GM12878 (cell line): ENCODE measurements around the gene CFDP1. TPM values are rescaled to one million over a fixed set of nuclear protein-coding genes. Genes with fewer than 3 reads are reported as not detected.

Source experiments
- ATAC-seq: fragments of 200-7000 bp; cut with Tn5 transposase; 3 replicates; pipeline ENCODE4 v1.9.1; 2020; ENCODE audit warnings: mild to moderate bottlenecking, moderate library complexity
- BruUV-seq: library from RNA; stranded (reverse); fragments of 400-500 nt; replicated peaks from 2 replicates; lab custom pipeline; 2021; lab: Mats Ljungman, UMichigan
- CTCF ChIA-PET: fragments of 300-600 bp; sonication (Branson Sonifier 250); formaldehyde crosslinking; extraction: SDS; loops from one replicate; lab custom pipeline; 2021; ENCODE audit warnings: inconsistent platforms; lab: Yijun Ruan, JAX
- POLR2A ChIA-PET: fragments of 350-600 bp; formaldehyde crosslinking; extraction: SDS; loops from one replicate; lab custom pipeline; 2021; ENCODE audit warnings: inconsistent platforms; lab: Charles Lee
- RAD21 ChIA-PET: fragments of 300-600 bp; sonication (Branson Sonifier 250); formaldehyde crosslinking; loops from one replicate; lab custom pipeline; 2023; ENCODE audit warnings: antibody characterized with exemption; ENCODE audit not compliant: unreplicated experiment; lab: Charles Lee
- SMC1A ChIA-PET: fragments of 300-600 bp; sonication (Branson Sonifier 250); formaldehyde crosslinking; loops from one replicate; lab custom pipeline; 2023; ENCODE audit not compliant: unreplicated experiment, uncharacterized antibody; lab: Charles Lee
- DNase-seq: peaks from one replicate; pipeline ENCODE4 v3.0.0-alpha.2; 2011; ENCODE audit warnings: low read depth, low spot score
- FAIRE-seq: peaks from 3 replicates; lab custom pipeline; 2011; peaks lifted over from hg19 to GRCh38; lab: Jason Lieb, UNC
- H2AFZ ChIP-seq: 2 replicates; pipeline ENCODE4 v1.6.0; 2011; ENCODE audit warnings: low read depth, low read length, control low read depth; ENCODE audit not compliant: control insufficient read depth
- H3K27ac ChIP-seq: 2 replicates; pipeline ENCODE4 v1.5.1; 2011; ENCODE audit warnings: control low read depth; ENCODE audit not compliant: control insufficient read depth, insufficient read depth
- H3K27me3 ChIP-seq, 2 experiments: replicated peaks in 1 of 2; 2 replicates each; pipeline versions ENCODE4 v1.6.0 to v1.6.1; 2011; ENCODE audit warnings: low read length in 1 of 2; ENCODE audit not compliant: control insufficient read depth in 2 of 2, insufficient read depth in 2 of 2
- H3K36me3 ChIP-seq, 2 experiments: 2 replicates each; pipeline ENCODE4 v1.5.1; 2011; ENCODE audit warnings: low read length in 1 of 2; ENCODE audit not compliant: control insufficient read depth in 2 of 2, insufficient read depth in 2 of 2
- H3K4me1 ChIP-seq: 2 replicates; pipeline ENCODE4 v1.6.1; 2011; ENCODE audit warnings: mild to moderate bottlenecking, low read length, moderate library complexity, mixed read lengths; ENCODE audit not compliant: control insufficient read depth, insufficient read depth
- H3K4me2 ChIP-seq: 2 replicates; pipeline ENCODE4 v1.6.0; 2011; ENCODE audit warnings: control low read depth; ENCODE audit not compliant: control insufficient read depth, insufficient read depth
- H3K4me3 ChIP-seq: fragments of 200-600 bp; sonication (generic); 2 replicates; pipeline ENCODE4 v1.5.1; 2016
- H3K79me2 ChIP-seq: 2 replicates; pipeline ENCODE4 v1.6.0; 2011; ENCODE audit warnings: low read length; ENCODE audit not compliant: control insufficient read depth, insufficient read depth
- H3K9ac ChIP-seq: 2 replicates; pipeline ENCODE4 v1.8.0; 2011; ENCODE audit warnings: low read length, control low read depth, mixed read lengths; ENCODE audit not compliant: control insufficient read depth, insufficient read depth
- H3K9me3 ChIP-seq: replicated peaks from 3 replicates; pipeline ENCODE4 v1.5.1; 2011; ENCODE audit warnings: mild to moderate bottlenecking, low read length; ENCODE audit not compliant: control insufficient read depth, insufficient read depth
- H4K20me1 ChIP-seq: 2 replicates; pipeline ENCODE4 v1.6.0; 2011; ENCODE audit not compliant: control insufficient read depth, insufficient read depth
- BACH1 ChIP-seq: fragments of 450-650 bp; IDR thresholded peaks from 2 replicates; pipeline ENCODE4 v1.6.1; 2017; ENCODE audit warnings: mild to moderate bottlenecking, borderline replicate concordance
- CBX5 ChIP-seq: sonication (generic); IDR thresholded peaks from 2 replicates; pipeline ENCODE4 v1.6.1; 2016; ENCODE audit warnings: low read depth, moderate library complexity, mild to moderate bottlenecking, inconsistent platforms
- CHD1 ChIP-seq: IDR thresholded peaks from 2 replicates; pipeline ENCODE4 v1.6.1; 2012; ENCODE audit warnings: low read depth, low read length, improper control_type of control experiment
- FOS ChIP-seq: IDR thresholded peaks from 3 replicates; pipeline ENCODE4 v1.6.1; 2011; ENCODE audit warnings: borderline replicate concordance; ENCODE audit not compliant: insufficient read length; ENCODE audit errors: extremely low read depth
- GATAD2B ChIP-seq: fragments of 450-650 bp; conservative IDR thresholded peaks from 2 replicates; pipeline ENCODE4 v1.6.1; 2017; ENCODE audit warnings: low read depth, mild to moderate bottlenecking, moderate library complexity
- HDGF ChIP-seq: fragments of 450-650 bp; IDR thresholded peaks from 2 replicates; pipeline ENCODE4 v1.6.1; 2016; ENCODE audit warnings: antibody characterized with exemption
- IKZF2 ChIP-seq, 2 experiments: fragments of 450-650 bp; IDR thresholded peaks; 2 replicates each; pipeline ENCODE4 v1.6.1; 2017; ENCODE audit warnings: mild to moderate bottlenecking in 2 of 2, moderate library complexity in 2 of 2
- MXI1 ChIP-seq: fragments of 150-350 bp; IDR thresholded peaks from 2 replicates; pipeline ENCODE4 v1.6.1; 2011; ENCODE audit warnings: low read depth, mild to moderate bottlenecking, inconsistent platforms, low read length, improper control_type of control experiment
- POLR2A ChIP-seq: IDR thresholded peaks from 2 replicates; pipeline ENCODE4 v1.6.1; 2011; ENCODE audit warnings: low read depth, mild to moderate bottlenecking, low read length
- RBBP5 ChIP-seq: fragments of 200-600 bp; sonication (generic); conservative IDR thresholded peaks from 2 replicates; pipeline ENCODE4 v1.6.1; 2016
- RCOR1 ChIP-seq: conservative IDR thresholded peaks from 2 replicates; pipeline ENCODE4 v1.6.1; 2012; ENCODE audit warnings: low read depth, low read length, improper control_type of control experiment
- SREBF2 ChIP-seq: IDR thresholded peaks from 2 replicates; pipeline ENCODE4 v1.6.1; 2012; ENCODE audit warnings: mild to moderate bottlenecking, low read length
- STAT1 ChIP-seq: fragments of 450-650 bp; conservative IDR thresholded peaks from 2 replicates; pipeline ENCODE4 v1.6.1; 2014; ENCODE audit warnings: antibody characterized with exemption, mild to moderate bottlenecking
- ZNF217 ChIP-seq: fragments of 450-650 bp; IDR thresholded peaks from 2 replicates; pipeline ENCODE4 v1.6.1; 2017; ENCODE audit warnings: antibody characterized with exemption, mild to moderate bottlenecking
- ZNF274 ChIP-seq: IDR thresholded peaks from one replicate; pipeline ENCODE4 v1.8.0; 2011; ENCODE audit not compliant: insufficient read length, insufficient read depth
- ZNF384 ChIP-seq: IDR thresholded peaks from 2 replicates; pipeline ENCODE4 v1.6.1; 2012; ENCODE audit warnings: low read depth, mild to moderate bottlenecking, low read length, improper control_type of control experiment, borderline replicate concordance
- WGBS: methylation state at CpG from one replicate; pipeline ENCODE4 v1.1.6; 2016; ENCODE audit warnings: low lambda C conversion rate; ENCODE audit not compliant: insufficient replicate concordance, insufficient coverage; ENCODE audit errors: missing lambda C conversion rate; 5-methylcytosine and 5-hydroxymethylcytosine counted together
- in situ Hi-C: fragments of 300-500 bp; cut with MboI; formaldehyde crosslinking; loops from 9 replicates; pipeline ENCODE4 v1.14.3; 2018; ENCODE audit warnings: mixed read lengths
- intact Hi-C: fragments of 100-400 bp; cut with micrococcal nuclease; formaldehyde crosslinking; loops from one replicate; pipeline ENCODE4 v1.14.2; 2022; ENCODE audit not compliant: unreplicated experiment
- polyA plus RNA-seq, 11 experiments: library from polyadenylated mRNA; depleted of rRNA in 4 of 11; unstranded in 6 of 11; stranded (reverse) in 5 of 11; fragments of >200 nt; fragmentation: Nextera tagmentation in 4 of 11; fragmentation: Illumina TruSeq in 1 of 11; extraction: Ambion mirVana in 4 of 11; extraction: Trizol in 1 of 11; gene quantifications; 1 replicate in 1 of 11; 2 replicates in 10 of 11; pipeline versions ENCODE4 v1.2.1 to v1.2.3, GENCODE V29; 2011 to 2016; ENCODE audit warnings: inconsistent platforms in 2 of 11, missing spikeins in 2 of 11, low read depth in 1 of 11
- total RNA-seq, 4 experiments: library from RNA; depleted of rRNA in 3 of 4; stranded (reverse); fragments of >200 nt in 3 of 4; fragmentation: Illumina TruSeq in 1 of 4; extraction: Trizol in 1 of 4; gene quantifications; 2 replicates each; pipeline versions ENCODE4 v1.2.1 to v1.2.3, GENCODE V29; 2013 to 2021
- TF ChIP-seq, protein P1 (sequence below): IDR thresholded peaks from 2 replicates; pipeline ENCODE4 v1.6.1; 2012; ENCODE audit warnings: low read length, inconsistent platforms
- TF ChIP-seq, protein P2 (sequence below), 3 experiments: IDR thresholded peaks in 2 of 3; conservative IDR thresholded peaks in 1 of 3; 2 replicates each; pipeline ENCODE4 v1.5.1; 2011; ENCODE audit warnings: low read depth in 3 of 3, low read length in 3 of 3, mild to moderate bottlenecking in 3 of 3, control low read depth in 2 of 3, moderate library complexity in 2 of 3, inconsistent platforms in 1 of 3, mixed read lengths in 1 of 3; ENCODE audit not compliant: control insufficient read depth in 2 of 3, insufficient read depth in 1 of 3; ENCODE audit errors: extremely low read depth in 1 of 3

CFDP1 gene
- total and polyA plus RNA-seq, 10 of the 15 experiments (the other 5 are each of a cell fraction or from before 2014, with no cell fraction given) = 22.3 to 64.8 (median 36.7) TPM

DNA sequence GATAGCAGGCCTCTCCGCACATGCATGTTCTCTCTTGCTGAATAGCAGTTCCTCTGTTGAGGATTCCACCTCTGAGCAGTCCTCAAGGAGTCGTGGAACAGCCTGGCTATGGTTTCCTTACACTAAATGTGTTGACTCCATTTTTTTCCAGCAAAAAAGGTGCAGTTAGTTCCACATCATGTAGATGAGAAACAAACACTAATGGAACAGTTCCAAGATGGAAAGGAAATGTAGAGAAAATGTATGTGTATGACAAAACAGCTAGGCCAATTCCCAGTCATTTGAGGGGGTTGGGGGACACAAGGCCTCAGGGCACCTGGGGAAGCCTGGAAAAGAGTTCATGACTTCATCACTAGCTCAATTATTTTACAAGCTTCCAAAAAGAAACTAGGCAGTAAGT lies 90.0 kb downstream of the CFDP1 start:
- WGBS = 100% methylated on average over 2 of the region's 2 CpGs
- intact Hi-C loops (no loop called here), in situ Hi-C loops (no loop called here)
- Histone ChIP-seq H3K4me2 (no peak overlapping the region), H3K4me3 (no peak overlapping the region), H3K27ac (no peak overlapping the region), H2AFZ (no peak overlapping the region), H3K4me1 (no peaks in the 10 kb centered on the region), H3K79me2 (no peaks in the 10 kb centered on the region), H3K36me3 (no peaks in the 10 kb centered on the region), H3K9ac (no peak overlapping the region), H4K20me1 (no peaks in the 10 kb centered on the region), H3K27me3 (no peaks in the 10 kb centered on the region), H3K9me3 (no peaks in the 10 kb centered on the region)
- POLR2A ChIA-PET = no interaction called here
- DNase-seq (no peak), FAIRE-seq (no peak), ATAC-seq (no peak)
- SMC1A ChIA-PET = interaction anchor here (1.0 to 1.6 kb wide), 4 partner anchors 15 to 109 kb away, joined by 3 to 5 read pairs (median 3); no protein-coding TSS in a partner anchor
- RAD21 ChIA-PET = no interaction called here
- CTCF ChIA-PET = interaction anchor here (1.4 kb wide), 1 partner anchor 109 kb away, joined by 5 read pairs; no protein-coding TSS in a partner anchor
- TF ChIP-seq SREBF2 = no peak
- no peak for TF ChIP-seq HDGF
- TF ChIP-seq ZNF217 = no peak
- TF ChIP-seq RBBP5 = no peak
- no peak for TF ChIP-seq FOS
- no peak for TF ChIP-seq STAT1
- no peak for TF ChIP-seq CHD1
- no peak for TF ChIP-seq RCOR1
- TF ChIP-seq POLR2A = no peak
- TF ChIP-seq, protein P1, sequence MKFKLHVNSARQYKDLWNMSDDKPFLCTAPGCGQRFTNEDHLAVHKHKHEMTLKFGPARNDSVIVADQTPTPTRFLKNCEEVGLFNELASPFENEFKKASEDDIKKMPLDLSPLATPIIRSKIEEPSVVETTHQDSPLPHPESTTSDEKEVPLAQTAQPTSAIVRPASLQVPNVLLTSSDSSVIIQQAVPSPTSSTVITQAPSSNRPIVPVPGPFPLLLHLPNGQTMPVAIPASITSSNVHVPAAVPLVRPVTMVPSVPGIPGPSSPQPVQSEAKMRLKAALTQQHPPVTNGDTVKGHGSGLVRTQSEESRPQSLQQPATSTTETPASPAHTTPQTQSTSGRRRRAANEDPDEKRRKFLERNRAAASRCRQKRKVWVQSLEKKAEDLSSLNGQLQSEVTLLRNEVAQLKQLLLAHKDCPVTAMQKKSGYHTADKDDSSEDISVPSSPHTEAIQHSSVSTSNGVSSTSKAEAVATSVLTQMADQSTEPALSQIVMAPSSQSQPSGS = no peak
- TF ChIP-seq BACH1 = no peak
- TF ChIP-seq MXI1 = no peak
- no peak for TF ChIP-seq CBX5
- TF ChIP-seq IKZF2 (IDR thresholded peaks at IDR 0.05) = no peak
- TF ChIP-seq, protein P2, sequence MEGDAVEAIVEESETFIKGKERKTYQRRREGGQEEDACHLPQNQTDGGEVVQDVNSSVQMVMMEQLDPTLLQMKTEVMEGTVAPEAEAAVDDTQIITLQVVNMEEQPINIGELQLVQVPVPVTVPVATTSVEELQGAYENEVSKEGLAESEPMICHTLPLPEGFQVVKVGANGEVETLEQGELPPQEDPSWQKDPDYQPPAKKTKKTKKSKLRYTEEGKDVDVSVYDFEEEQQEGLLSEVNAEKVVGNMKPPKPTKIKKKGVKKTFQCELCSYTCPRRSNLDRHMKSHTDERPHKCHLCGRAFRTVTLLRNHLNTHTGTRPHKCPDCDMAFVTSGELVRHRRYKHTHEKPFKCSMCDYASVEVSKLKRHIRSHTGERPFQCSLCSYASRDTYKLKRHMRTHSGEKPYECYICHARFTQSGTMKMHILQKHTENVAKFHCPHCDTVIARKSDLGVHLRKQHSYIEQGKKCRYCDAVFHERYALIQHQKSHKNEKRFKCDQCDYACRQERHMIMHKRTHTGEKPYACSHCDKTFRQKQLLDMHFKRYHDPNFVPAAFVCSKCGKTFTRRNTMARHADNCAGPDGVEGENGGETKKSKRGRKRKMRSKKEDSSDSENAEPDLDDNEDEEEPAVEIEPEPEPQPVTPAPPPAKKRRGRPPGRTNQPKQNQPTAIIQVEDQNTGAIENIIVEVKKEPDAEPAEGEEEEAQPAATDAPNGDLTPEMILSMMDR (IDR thresholded peaks at IDR 0.05 in 2 of 3, conservative IDR thresholded peaks at IDR 0.05 in 1 of 3; ENCODE audit: control insufficient read depth in 2 of 3, extremely low read depth in 1 of 3, insufficient read depth in 1 of 3, low read depth in 3 of 3, low read length in 3 of 3) = no peak
- no peak for TF ChIP-seq ZNF384
- no peak for TF ChIP-seq ZNF274
- TF ChIP-seq GATAD2B = no peak
- no TSS peak for BruUV-seq
